Pancreas (tissue), 10 donors: ENCODE measurements around the gene DOCK11. TPM values are rescaled to one million over a fixed set of nuclear protein-coding genes. Genes with fewer than 3 reads are reported as not detected.
A peak's percentile ranks its signal among the peaks of the same experiment; 100 is the strongest.

ENCODE experiments used
- ATAC-seq, 4 donors: fragments of 200-7000 bp; cut with Tn5 transposase; one replicate each; pipeline versions ENCODE4 v1.8.0 to v1.9.1; 2020; ENCODE audit warnings: mild to moderate bottlenecking in 4 of 4, moderate library complexity in 4 of 4
- DNase-seq, 6 donors: peaks; one replicate each; pipeline ENCODE4 v3.0.0-alpha.2; 2020
- FAIRE-seq: peaks from 2 replicates; lab custom pipeline; 2012; peaks lifted over from hg19 to GRCh38; lab: Jason Lieb, UNC
- H3K27ac ChIP-seq, 4 donors: fragments of 200-600 bp; sonication (generic); 1 replicate in 3 of 4; 2 replicates in 1 of 4; pipeline versions ENCODE4 v1.5.0 to v1.8.0; 2020
- H3K27me3 ChIP-seq, 4 donors: fragments of 200-600 bp; one replicate each; pipeline ENCODE4 v1.8.0; 2021
- H3K36me3 ChIP-seq, 3 donors: fragments of 200-600 bp; sonication (generic) in 1 of 3; one replicate each; pipeline versions ENCODE4 v1.5.0 to v1.8.0; 2020 to 2021
- H3K4me1 ChIP-seq, 3 donors: fragments of 200-600 bp; one replicate each; pipeline ENCODE4 v1.8.0; 2021
- H3K4me3 ChIP-seq, 4 donors: fragments of 200-600 bp; sonication (generic) in 2 of 4; one replicate each; pipeline versions ENCODE4 v1.5.0 to v1.8.0; 2020 to 2021
- H3K9me3 ChIP-seq, 4 donors: fragments of 200-600 bp; one replicate each; pipeline ENCODE4 v1.8.0; 2021
- CTCF ChIP-seq, 4 donors: fragments of 200-600 bp; sonication (generic) in 3 of 4; IDR thresholded peaks; one replicate each; pipeline versions ENCODE4 v1.5.0 to v1.8.0; 2021; ENCODE audit warnings: antibody characterized with exemption in 4 of 4
- WGBS, 2 donors: extraction: QIAGEN DNeasy Blood & Tissue Kit; methylation state at CpG; one replicate each; pipeline ENCODE4 v1.1.7; 2013; 5-methylcytosine and 5-hydroxymethylcytosine counted together
- intact Hi-C, 3 donors: fragments of 100-400 bp; cut with DNase I; formaldehyde crosslinking; loops; one replicate each; pipeline versions ENCODE4 v1.11.1 to v1.14.2; 2022
- polyA plus RNA-seq, 2 donors: library from polyadenylated mRNA; stranded (reverse); fragments of 200-250 nt; gene quantifications; one replicate each; pipeline ENCODE4 v1.2.3, GENCODE V29; 2013
- total RNA-seq, 6 donors: library from RNA; stranded (reverse); fragmentation: NEBNext Ultra II Directional in 4 of 6; extraction: Animal tissue kit (Norgen Biotek cat#: 25700) in 4 of 6; gene quantifications; one replicate each; pipeline versions ENCODE4 v1.2.1 to v1.2.4, GENCODE V29; 2021 to 2023
- donor health status: healthy with polysubstance abuse.
- donor health status: DM: no; HTN: no; CAD: no; lungs with moderate emphysema.
- donor health status: DM: no; HTN: no; CAD: no.
- donor health status: control.
- donor health status: control.
- donor health status: Bipolar disorder and iron deficiency.
- donor health status: DM: yes; HTN: yes; CAD: no.
- donor health status: DM: no; HTN: no; CAD: no.
- donor health status: DM: no; HTN: no; CAD: no.
- donor health status: DM: yes; HTN: yes; CAD: no.

DOCK11 gene
- total and polyA plus RNA-seq, 8 donors: 0.65 to 8.1 (median 2.4) TPM

- intact Hi-C loops: no loop called here
- no peak for DNase-seq
- WGBS, 2 donors: 33 to 37% methylated on average over 3 of the region's 3 CpGs
- no peak for FAIRE-seq
- TF ChIP-seq CTCF (IDR thresholded peaks at IDR 0.05): no peak
- Histone ChIP-seq H3K36me3 (no peaks in the 10 kb centered on the region), H3K4me1 (peaks cover 0 to 4% (median 0%) of the 10 kb centered on the region in 3 donors), H3K9me3 (no peaks in the 10 kb centered on the region), H3K4me3 (no peak overlapping the region), H3K27me3 (no peaks in the 10 kb centered on the region), H3K27ac (no peak overlapping the region)
- peak in 2 of 4 donors; percentile 32 to 52 for ATAC-seq
Observed at GRCh38 chrX:118666521-118666920, 170.9 kb downstream of the DOCK11 start.

- Histone ChIP-seq H3K4me3 (no peak overlapping the region), H3K27ac (no peak overlapping the region), H3K9me3 (no peaks in the 10 kb centered on the region), H3K36me3 (no peaks in the 10 kb centered on the region), H3K27me3 (peaks cover 0 to 2% (median 0%) of the 10 kb centered on the region in 4 donors), H3K4me1 (peaks cover 0 to 4% (median 0%) of the 10 kb centered on the region in 3 donors)
- intact Hi-C loops: no loop called here
- TF ChIP-seq CTCF (IDR thresholded peaks at IDR 0.05): no peak
- DNase-seq: no peak
- ATAC-seq: no peak
- no peak for FAIRE-seq
- 66 to 96% methylated on average over 4 of the region's 4 CpGs for WGBS, 2 donors
Observed at GRCh38 chrX:118669435-118669834, 173.8 kb downstream of the DOCK11 start.

- no peaks in the 10 kb centered on the region for H3K36me3 ChIP-seq
- no peak overlapping the region for H3K27ac ChIP-seq
- H3K4me3 ChIP-seq: no peak overlapping the region
- intact Hi-C loops: no loop called here
- no peak for TF ChIP-seq CTCF (IDR thresholded peaks at IDR 0.05)
- peaks cover 0 to 11% (median 0%) of the 10 kb centered on the region in 4 donors for H3K27me3 ChIP-seq
- H3K4me1 ChIP-seq: no peaks in the 10 kb centered on the region
- DNase-seq: no peak
- H3K9me3 ChIP-seq: no peaks in the 10 kb centered on the region
- FAIRE-seq: no peak
- 77 to 92% methylated on average over 4 of the region's 4 CpGs for WGBS, 2 donors
- no peak for ATAC-seq
Observed at GRCh38 chrX:118675326-118675965, 179.8 kb downstream of the DOCK11 start.

GRCh38 chrX:118675966-118676349 is 180.3 kb downstream of the DOCK11 start:
- DNase-seq (no peak), ATAC-seq (no peak), FAIRE-seq (peak; percentile 5)
- no peak overlapping the region for H3K27ac ChIP-seq
- H3K4me1 ChIP-seq: no peaks in the 10 kb centered on the region
- H3K36me3 ChIP-seq: no peaks in the 10 kb centered on the region
- intact Hi-C loops: no loop called here
- no peaks in the 10 kb centered on the region for H3K9me3 ChIP-seq
- H3K4me3 ChIP-seq: no peak overlapping the region
- H3K27me3 ChIP-seq: peaks cover 0 to 11% (median 0%) of the 10 kb centered on the region in 4 donors
- no peak for TF ChIP-seq CTCF (IDR thresholded peaks at IDR 0.05)

GRCh38 chrX:118677318-118677717 is 181.7 kb downstream of the DOCK11 start:
- ATAC-seq: no peak
- WGBS, 2 donors: 67 to 71% methylated on average over 2 of the region's 2 CpGs
- no peak for TF ChIP-seq CTCF (IDR thresholded peaks at IDR 0.05)
- no peak for DNase-seq
- Histone ChIP-seq H3K9me3 (no peaks in the 10 kb centered on the region), H3K27ac (no peak overlapping the region), H3K4me1 (no peaks in the 10 kb centered on the region), H3K27me3 (peaks cover 0 to 11% (median 0%) of the 10 kb centered on the region in 4 donors), H3K4me3 (no peak overlapping the region), H3K36me3 (no peaks in the 10 kb centered on the region)
- FAIRE-seq: no peak
- intact Hi-C loops: no loop called here
